Measurements from ENCODE around the gene IGFLR1.

The IGFLR1 gene

GRCh38 chr19:35723671-35724070, 18.6 kb downstream of the IGFLR1 start:
- FAIRE-seq, result no peak

GRCh38 chr19:35722897-35723296, 19.4 kb downstream of the IGFLR1 start:
- FAIRE-seq, result no peak

GRCh38 chr19:35722461-35722860, 19.8 kb downstream of the IGFLR1 start:
- FAIRE-seq, result no peak

- FAIRE-seq, result no peak
Measured at GRCh38 chr19:35721374-35721773, 20.9 kb downstream of the IGFLR1 start.

GRCh38 chr19:35720648-35721047, 21.6 kb downstream of the IGFLR1 start:
- no peak for FAIRE-seq

GRCh38 chr19:35720163-35720524, 22.1 kb downstream of the IGFLR1 start:
- no peak for FAIRE-seq

- FAIRE-seq, result no peak
Measured at GRCh38 chr19:35719402-35720162, 22.7 kb downstream of the IGFLR1 start.

GRCh38 chr19:35718345-35719041, 23.8 kb downstream of the IGFLR1 start:
- no peak for FAIRE-seq

GRCh38 chr19:35717665-35718344, 24.4 kb downstream of the IGFLR1 start, which contains the start of gene KMT2B:
Gene KMT2B (plus strand): TSS chr19:35718003. CDS start chr19:35718019, 16 bp downstream.
- FAIRE-seq, result no peak

GRCh38 chr19:35716801-35717664, 25.2 kb downstream of the IGFLR1 start:
- peak; percentile 64 for FAIRE-seq

GRCh38 chr19:35715981-35716800, 26.1 kb downstream of the IGFLR1 start:
- FAIRE-seq, result no peak

- FAIRE-seq, result no peak
Measured at GRCh38 chr19:35715355-35715809, 26.9 kb downstream of the IGFLR1 start.

- no peak for FAIRE-seq
Measured at GRCh38 chr19:35714601-35715354, 27.5 kb downstream of the IGFLR1 start.

- FAIRE-seq, result no peak
Measured at GRCh38 chr19:35713904-35714495, 28.3 kb downstream of the IGFLR1 start.

- no peak for FAIRE-seq
Measured at GRCh38 chr19:35713506-35713850, 28.8 kb downstream of the IGFLR1 start.

- no peak for FAIRE-seq
Measured at GRCh38 chr19:35712567-35713505, 29.4 kb downstream of the IGFLR1 start.

- no peak for FAIRE-seq
Measured at GRCh38 chr19:35710784-35711723, 31.2 kb downstream of the IGFLR1 start.

GRCh38 chr19:35708391-35708790, 33.9 kb downstream of the IGFLR1 start:
- no peak for FAIRE-seq

All from endometrium (tissue), 2 donors.